Measurements from ENCODE around the gene PSMA5. TPM values are rescaled to one million over a fixed set of nuclear protein-coding genes. Genes with fewer than 3 reads are reported as not detected.

The PSMA5 gene
- total RNA-seq, 1 experiment from 2014 or later: 169 TPM

DNA sequence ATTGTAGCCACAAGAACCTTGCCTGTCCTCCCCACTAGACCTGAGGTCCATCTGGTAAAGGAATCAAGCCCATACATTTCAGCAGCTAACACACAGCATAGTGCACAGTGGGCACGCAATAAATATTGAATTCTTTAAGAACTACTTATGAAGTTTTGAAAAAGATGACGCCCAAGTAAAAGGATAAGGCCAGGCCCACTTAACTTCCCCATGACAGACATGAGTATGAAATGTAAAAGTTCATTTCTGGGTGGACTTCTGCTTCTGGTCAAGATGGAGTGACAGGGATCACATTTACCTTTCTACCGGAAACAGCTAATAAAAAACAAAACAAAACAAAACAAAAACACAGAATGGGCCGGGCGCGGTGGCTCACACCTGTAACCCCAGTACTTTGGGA lies 54.0 kb downstream of the PSMA5 start:
- no peak overlapping the region for H3K4me3 ChIP-seq (replicated peaks in 1 of 2; ENCODE audit: low read depth in 1 of 2, low read length in 2 of 2)
- no peaks in the 10 kb centered on the region for H3K9me2 ChIP-seq (ENCODE audit: insufficient read depth)
- H3K4me1 ChIP-seq (ENCODE audit: control insufficient read depth in 1 of 2, insufficient read depth in 2 of 2, low read length in 2 of 2): peaks cover 0 to 9% of the 10 kb centered on the region in 2 experiments; a peak in 2 of 4 replicates
- no peaks in the 10 kb centered on the region for H4K20me1 ChIP-seq (ENCODE audit: insufficient read depth)
- no peaks in the 10 kb centered on the region for H3K27me3 ChIP-seq (ENCODE audit: insufficient read depth, low read length)
- no peaks in the 10 kb centered on the region for H3K9me3 ChIP-seq (ENCODE audit: control insufficient read depth in 1 of 2, insufficient read depth in 1 of 2, low read depth in 1 of 2, low read length in 2 of 2)
- no peak overlapping the region for H3K9ac ChIP-seq (ENCODE audit: low read length)
- CTCF ChIA-PET: interaction anchor here (1.0 kb wide), 1 partner anchor 26 kb away, joined by 3 read pairs; no protein-coding TSS in a partner anchor
- H3K4me2 ChIP-seq (ENCODE audit: low read length): no peak overlapping the region
- no peak overlapping the region for H2AFZ ChIP-seq (ENCODE audit: low read depth, low read length, poor library complexity, severe bottlenecking)
- POLR2A ChIA-PET: no interaction called here
- BruUV-seq (replicated peaks): no TSS peak
- no peak for TF ChIP-seq RAD21 (IDR thresholded peaks at IDR 0.05; ENCODE audit: low read depth)
- no peak for TF ChIP-seq TCF7L2 (IDR thresholded peaks at IDR 0.05; ENCODE audit: borderline replicate concordance, extremely low read depth, insufficient read depth, insufficient read length)
- no peak for TF ChIP-seq ELF1 (IDR thresholded peaks at IDR 0.05; ENCODE audit: borderline replicate concordance, low read depth)
- TF ChIP-seq SIN3A (IDR thresholded peaks at IDR 0.05; ENCODE audit: low read depth): no peak
- no peak for TF ChIP-seq ZNF274 (IDR thresholded peaks at IDR 0.05; ENCODE audit: low read depth, low read length)
- TF ChIP-seq, protein P1, sequence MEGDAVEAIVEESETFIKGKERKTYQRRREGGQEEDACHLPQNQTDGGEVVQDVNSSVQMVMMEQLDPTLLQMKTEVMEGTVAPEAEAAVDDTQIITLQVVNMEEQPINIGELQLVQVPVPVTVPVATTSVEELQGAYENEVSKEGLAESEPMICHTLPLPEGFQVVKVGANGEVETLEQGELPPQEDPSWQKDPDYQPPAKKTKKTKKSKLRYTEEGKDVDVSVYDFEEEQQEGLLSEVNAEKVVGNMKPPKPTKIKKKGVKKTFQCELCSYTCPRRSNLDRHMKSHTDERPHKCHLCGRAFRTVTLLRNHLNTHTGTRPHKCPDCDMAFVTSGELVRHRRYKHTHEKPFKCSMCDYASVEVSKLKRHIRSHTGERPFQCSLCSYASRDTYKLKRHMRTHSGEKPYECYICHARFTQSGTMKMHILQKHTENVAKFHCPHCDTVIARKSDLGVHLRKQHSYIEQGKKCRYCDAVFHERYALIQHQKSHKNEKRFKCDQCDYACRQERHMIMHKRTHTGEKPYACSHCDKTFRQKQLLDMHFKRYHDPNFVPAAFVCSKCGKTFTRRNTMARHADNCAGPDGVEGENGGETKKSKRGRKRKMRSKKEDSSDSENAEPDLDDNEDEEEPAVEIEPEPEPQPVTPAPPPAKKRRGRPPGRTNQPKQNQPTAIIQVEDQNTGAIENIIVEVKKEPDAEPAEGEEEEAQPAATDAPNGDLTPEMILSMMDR (IDR thresholded peaks at IDR 0.05 in 2 of 3, conservative IDR thresholded peaks at IDR 0.05 in 1 of 3; ENCODE audit: borderline replicate concordance in 1 of 3, insufficient read depth in 1 of 3, low read depth in 2 of 3, low read length in 2 of 3): no peak
- TF ChIP-seq CBX3 (IDR thresholded peaks at IDR 0.05; ENCODE audit: low read depth): no peak
- TF ChIP-seq SRF (IDR thresholded peaks at IDR 0.05; ENCODE audit: low read depth): no peak
- DNase-seq (ENCODE audit: low read depth, low spot score) (no peak), ATAC-seq (no peak)
- no peak overlapping the region for H3K27ac ChIP-seq (ENCODE audit: low read depth, low read length)
- no peaks in the 10 kb centered on the region for H3K79me2 ChIP-seq (ENCODE audit: insufficient read depth, low read length)
- no peaks in the 10 kb centered on the region for H3K36me3 ChIP-seq (ENCODE audit: control insufficient read depth in 1 of 2, insufficient read depth in 2 of 2, low read length in 2 of 2)
- RAD21 ChIA-PET (ENCODE audit: low non-redundant PET in 1 of 2, low total read pairs in 2 of 2, uncharacterized antibody in 2 of 2, unreplicated experiment in 2 of 2): no interaction called here
- intact Hi-C loops (cut with micrococcal nuclease): no loop called here

GRCh38 chr1:109371341-109371739 lies 54.9 kb downstream of the PSMA5 start:
- Histone ChIP-seq H3K4me2 (ENCODE audit: low read length) (no peak overlapping the region), H3K9ac (ENCODE audit: low read length) (no peak overlapping the region), H3K9me3 (ENCODE audit: control insufficient read depth in 1 of 2, insufficient read depth in 1 of 2, low read depth in 1 of 2, low read length in 2 of 2) (no peaks in the 10 kb centered on the region), H3K4me3 (replicated peaks in 1 of 2; ENCODE audit: low read depth in 1 of 2, low read length in 2 of 2) (no peak overlapping the region), H3K79me2 (ENCODE audit: insufficient read depth, low read length) (no peaks in the 10 kb centered on the region), H3K9me2 (ENCODE audit: insufficient read depth) (no peaks in the 10 kb centered on the region), H3K36me3 (ENCODE audit: control insufficient read depth in 1 of 2, insufficient read depth in 2 of 2, low read length in 2 of 2) (no peaks in the 10 kb centered on the region), H3K27ac (ENCODE audit: low read depth, low read length) (no peak overlapping the region), H4K20me1 (ENCODE audit: insufficient read depth) (no peaks in the 10 kb centered on the region), H2AFZ (ENCODE audit: low read depth, low read length, poor library complexity, severe bottlenecking) (no peak overlapping the region), H3K27me3 (ENCODE audit: insufficient read depth, low read length) (no peaks in the 10 kb centered on the region), H3K4me1 (ENCODE audit: control insufficient read depth in 1 of 2, insufficient read depth in 2 of 2, low read length in 2 of 2) (peaks cover 0 to 9% of the 10 kb centered on the region in 2 experiments; a peak in 2 of 4 replicates)
- BruUV-seq (replicated peaks): no TSS peak
- ChIA-PET POLR2A (no interaction called here), RAD21 (ENCODE audit: low non-redundant PET in 1 of 2, low total read pairs in 2 of 2, uncharacterized antibody in 2 of 2, unreplicated experiment in 2 of 2) (no interaction called here), CTCF (no interaction called here)
- DNase-seq (ENCODE audit: low read depth, low spot score): no peak
- no peak for TF ChIP-seq POLR2AphosphoS5 (IDR thresholded peaks at IDR 0.05; ENCODE audit: low read depth, low read length)
- TF ChIP-seq, protein P1 (IDR thresholded peaks at IDR 0.05 in 2 of 3, conservative IDR thresholded peaks at IDR 0.05 in 1 of 3; ENCODE audit: borderline replicate concordance in 1 of 3, insufficient read depth in 1 of 3, low read depth in 2 of 3, low read length in 2 of 3): no peak
- no peak for TF ChIP-seq TCF7L2 (IDR thresholded peaks at IDR 0.05; ENCODE audit: borderline replicate concordance, extremely low read depth, insufficient read depth, insufficient read length)
- no peak for ATAC-seq
- intact Hi-C loops (cut with micrococcal nuclease): no loop called here

Measured in HCT116 (cell line).